ENCODE data around the gene TUBGCP2. TPM values are rescaled to one million over a fixed set of nuclear protein-coding genes. Genes with fewer than 3 reads are reported as not detected.

TUBGCP2 gene
- total and polyA plus RNA-seq, 9 of the 15 experiments (the other 6 are each of a cell fraction or from before 2014, with no cell fraction given): 4.3 to 56.6 (median 28.4) TPM

GRCh38 chr10:133281084-133281483 lies 27.6 kb downstream of the TUBGCP2 start (continued):
- TF ChIP-seq UBTF (IDR thresholded peaks at IDR 0.05; ENCODE audit: borderline replicate concordance in 1 of 2, low read depth in 2 of 2, low read length in 2 of 2) (no peak), RBM22 (IDR thresholded peaks at IDR 0.05; ENCODE audit: low read depth, low read length, poor library complexity, severe bottlenecking) (no peak), ZNF778 (CRISPR knock-in tag; IDR thresholded peaks at IDR 0.05) (no peak), OTX1 (CRISPR knock-in tag; IDR thresholded peaks at IDR 0.05) (no peak), GTF3C2 (IDR thresholded peaks at IDR 0.05; ENCODE audit: borderline replicate concordance, extremely low read depth, insufficient read length) (no peak), ZNF12 (CRISPR knock-in tag; IDR thresholded peaks at IDR 0.05) (no peak), ZBTB7A (IDR thresholded peaks at IDR 0.05; ENCODE audit: borderline replicate concordance, control insufficient read depth, low read depth, low read length) (no peak), JUND (IDR thresholded peaks at IDR 0.05; ENCODE audit: borderline replicate concordance, low read depth, low read length) (no peak), JUND (tag; IDR thresholded peaks at IDR 0.05; ENCODE audit: borderline replicate concordance, low read depth, low read length) (no peak), ZNF655 (CRISPR knock-in tag; IDR thresholded peaks at IDR 0.05) (no peak), ZNF586 (CRISPR knock-in tag; conservative IDR thresholded peaks at IDR 0.05) (no peak), DDX20 (tag; IDR thresholded peaks at IDR 0.05; ENCODE audit: low read depth) (no peak)
